H9 (cell line): Measurements from ENCODE around the gene UVRAG. TPM values are rescaled to one million over a fixed set of nuclear protein-coding genes. Genes with fewer than 3 reads are reported as not detected.

Source experiments
- DNase-seq: peaks from one replicate; pipeline ENCODE4 v3.0.0-alpha.2; 2017
- H2AFZ ChIP-seq: one replicate; pipeline ENCODE4 v1.6.1; 2013; ENCODE audit warnings: mild to moderate bottlenecking, low read length, control low read depth, moderate library complexity
- H2AK5ac ChIP-seq: 2 replicates; pipeline ENCODE4 v1.6.1; 2013; ENCODE audit warnings: low read length, control low read depth, mixed read lengths; ENCODE audit not compliant: insufficient read length
- H2BK120ac ChIP-seq: one replicate; pipeline ENCODE4 v1.6.1; 2013; ENCODE audit warnings: low read depth, mild to moderate bottlenecking, low read length, control low read depth, inconsistent platforms; ENCODE audit not compliant: poor library complexity, severe bottlenecking
- H2BK12ac ChIP-seq: 2 replicates; pipeline ENCODE4 v1.6.1; 2013; ENCODE audit warnings: low read length, control low read depth, mixed read lengths, low read depth; ENCODE audit not compliant: insufficient read length
- H2BK15ac ChIP-seq: 2 replicates; pipeline ENCODE4 v1.6.1; 2013; ENCODE audit warnings: low read depth, low read length, control low read depth
- H2BK20ac ChIP-seq: one replicate; pipeline ENCODE4 v1.6.1; 2013; ENCODE audit warnings: low read depth, mild to moderate bottlenecking, low read length, control low read depth, inconsistent platforms; ENCODE audit not compliant: poor library complexity, severe bottlenecking
- H2BK5ac ChIP-seq: 2 replicates; pipeline ENCODE4 v1.6.1; 2013; ENCODE audit warnings: low read length, control low read depth, mixed read lengths; ENCODE audit not compliant: insufficient read length
- H3K14ac ChIP-seq: 2 replicates; pipeline ENCODE4 v1.6.1; 2013; ENCODE audit warnings: low read length, control low read depth; ENCODE audit not compliant: insufficient read depth
- H3K18ac ChIP-seq: 2 replicates; pipeline ENCODE4 v1.6.1; 2013; ENCODE audit warnings: low read depth, mild to moderate bottlenecking, mixed read lengths, low read length, control low read depth; ENCODE audit not compliant: insufficient read length
- H3K23ac ChIP-seq: 2 replicates; pipeline ENCODE4 v1.6.1; 2013; ENCODE audit warnings: low read length, control low read depth, mixed read lengths, low read depth; ENCODE audit not compliant: insufficient read length
- H3K23me2 ChIP-seq: 2 replicates; pipeline ENCODE4 v1.6.1; 2013; ENCODE audit warnings: low read depth, mild to moderate bottlenecking, mixed read lengths, low read length, control low read depth; ENCODE audit not compliant: insufficient read length, poor library complexity, severe bottlenecking
- H3K27ac ChIP-seq: 2 replicates; pipeline ENCODE4 v1.5.1; 2013; ENCODE audit warnings: low read length, control low read depth, mixed read lengths, low read depth; ENCODE audit not compliant: insufficient read length
- H3K27me3 ChIP-seq: 2 replicates; pipeline ENCODE4 v1.6.1; 2013; ENCODE audit warnings: low read length, control low read depth, inconsistent platforms; ENCODE audit not compliant: insufficient read depth
- H3K4ac ChIP-seq: 2 replicates; pipeline ENCODE4 v1.6.1; 2013; ENCODE audit warnings: low read depth, mild to moderate bottlenecking, control low read depth, inconsistent platforms, low read length, moderate library complexity
- H3K4me1 ChIP-seq: 2 replicates; pipeline ENCODE4 v1.6.1; 2013; ENCODE audit warnings: low read length, control low read depth, inconsistent platforms; ENCODE audit not compliant: insufficient read depth
- H3K4me2 ChIP-seq: 2 replicates; pipeline ENCODE4 v1.6.1; 2013; ENCODE audit warnings: low read length, control low read depth, mixed read lengths; ENCODE audit not compliant: insufficient read length, insufficient read depth
- H3K56ac ChIP-seq: 2 replicates; pipeline ENCODE4 v1.6.1; 2013; ENCODE audit warnings: low read depth, mild to moderate bottlenecking, mixed read lengths, low read length, control low read depth; ENCODE audit not compliant: insufficient read length
- H3K79me1 ChIP-seq: 2 replicates; pipeline ENCODE4 v1.6.1; 2013; ENCODE audit warnings: low read depth, mild to moderate bottlenecking, moderate library complexity, low read length, control low read depth, inconsistent platforms; ENCODE audit not compliant: insufficient read depth, poor library complexity, severe bottlenecking
- H3K79me2 ChIP-seq: 2 replicates; pipeline ENCODE4 v1.6.1; 2013; ENCODE audit warnings: low read length, control low read depth, inconsistent platforms; ENCODE audit not compliant: insufficient read depth
- H3K9ac ChIP-seq: 2 replicates; pipeline ENCODE4 v1.6.1; 2013; ENCODE audit warnings: low read length, control low read depth, mixed read lengths; ENCODE audit not compliant: insufficient read length; ENCODE audit errors: extremely low read depth
- H3K9me3 ChIP-seq: one replicate; pipeline ENCODE4 v1.6.1; 2013; ENCODE audit warnings: low read depth, low read length, inconsistent platforms; ENCODE audit not compliant: control insufficient read depth
- H3T11ph ChIP-seq: one replicate; pipeline ENCODE4 v1.6.1; 2013; ENCODE audit warnings: mild to moderate bottlenecking, low read length, control low read depth, inconsistent platforms
- H4K20me1 ChIP-seq: one replicate; pipeline ENCODE4 v1.6.1; 2013; ENCODE audit not compliant: control insufficient read depth, insufficient read length, insufficient read depth
- H4K5ac ChIP-seq: 2 replicates; pipeline ENCODE4 v1.6.1; 2013; ENCODE audit warnings: low read depth, mild to moderate bottlenecking, mixed read lengths, low read length, control low read depth; ENCODE audit not compliant: insufficient read length
- H4K8ac ChIP-seq: replicated peaks from 2 replicates; pipeline ENCODE4 v1.6.1; 2013; ENCODE audit warnings: low read length, control low read depth, mixed read lengths, low read depth; ENCODE audit not compliant: insufficient read length
- H4K91ac ChIP-seq: 2 replicates; pipeline ENCODE4 v1.6.1; 2013; ENCODE audit warnings: low read depth, mild to moderate bottlenecking, moderate library complexity, mixed read lengths, low read length, control low read depth; ENCODE audit not compliant: insufficient read length
- H3K27ac Mint-ChIP-seq, 3 experiments: 2 replicates in 2 of 3; 3 replicates in 1 of 3; pipeline ENCODE4 v1.8.0; 2020 to 2021; ENCODE audit warnings: mixed read lengths in 3 of 3, mild to moderate bottlenecking in 1 of 3, moderate library complexity in 1 of 3
- H3K27me3 Mint-ChIP-seq: 2 replicates; pipeline ENCODE4 v1.8.0; 2021; ENCODE audit warnings: low read depth, mild to moderate bottlenecking, moderate library complexity, mixed read lengths
- H3K36me3 Mint-ChIP-seq, 3 experiments: 2 replicates in 2 of 3; 3 replicates in 1 of 3; pipeline ENCODE4 v1.8.0; 2020 to 2021; ENCODE audit warnings: low read depth in 3 of 3, mixed read lengths in 3 of 3; ENCODE audit not compliant: insufficient read depth in 1 of 3
- H3K4me1 Mint-ChIP-seq, 2 experiments: 2 replicates each; pipeline ENCODE4 v1.8.0; 2020; ENCODE audit warnings: mixed read lengths in 2 of 2
- H3K4me3 Mint-ChIP-seq, 2 experiments: 2 replicates in 1 of 2; 3 replicates in 1 of 2; pipeline ENCODE4 v1.8.0; 2020 to 2021; ENCODE audit warnings: mild to moderate bottlenecking in 2 of 2, mixed read lengths in 2 of 2, moderate library complexity in 1 of 2
- H3K9me3 Mint-ChIP-seq, 2 experiments: 2 replicates in 1 of 2; 3 replicates in 1 of 2; pipeline ENCODE4 v1.8.0; 2020; ENCODE audit warnings: mild to moderate bottlenecking in 2 of 2, mixed read lengths in 2 of 2, moderate library complexity in 1 of 2
- WGBS: extraction: QIAGEN DNeasy Blood & Tissue Kit; methylation state at CpG from one replicate; pipeline ENCODE4 v1.1.7; 2013; ENCODE audit warnings: missing lambda C conversion rate, low lambda C conversion rate, mixed read lengths; ENCODE audit not compliant: insufficient read length; ENCODE audit errors: extremely low coverage; 5-methylcytosine and 5-hydroxymethylcytosine counted together
- total RNA-seq: library from RNA; stranded (reverse); gene quantifications from 2 replicates; pipeline ENCODE4 v1.2.1, GENCODE V29; 2021
- TF ChIP-seq, protein P1 (sequence below): fragments of 200-600 bp; sonication (generic); conservative IDR thresholded peaks from 3 replicates; pipeline ENCODE4 v1.8.0; 2021; ENCODE audit warnings: antibody characterized with exemption, mild to moderate bottlenecking

UVRAG gene
- total RNA-seq, 1 experiment from 2014 or later = 18.5 TPM

DNA sequence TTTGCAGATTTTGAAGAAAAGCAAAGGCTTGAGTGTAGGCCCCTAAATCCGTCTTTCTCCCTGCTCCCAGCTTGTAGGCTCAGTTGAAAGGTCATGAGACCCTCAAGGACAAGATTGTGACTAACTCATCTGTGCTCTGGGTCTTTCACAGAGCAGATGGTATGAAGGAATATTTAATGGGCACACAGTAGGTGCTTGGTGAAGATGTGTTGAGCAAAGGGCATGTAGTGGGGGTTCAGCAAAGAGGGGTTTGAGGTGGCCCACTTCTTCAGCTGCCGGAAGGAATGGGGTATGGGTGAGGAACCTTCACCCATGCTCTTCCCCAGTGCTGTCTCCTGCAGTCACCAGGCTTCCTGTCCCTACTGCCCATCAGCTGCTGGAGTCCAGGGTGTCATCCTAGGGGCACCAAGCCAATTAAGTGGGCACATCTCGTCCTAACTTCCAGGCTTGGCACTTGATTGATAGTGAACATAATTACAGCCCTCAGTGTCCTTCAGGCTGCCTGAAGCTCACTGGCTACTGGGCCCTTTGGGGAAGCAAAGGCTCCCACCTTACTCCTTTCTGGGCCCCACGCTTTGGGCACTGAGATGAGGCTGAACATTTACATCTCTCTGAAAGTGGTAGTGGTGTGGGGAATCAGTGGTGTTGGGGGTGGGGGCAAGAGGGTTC lies 31.5 kb upstream of the UVRAG start:
- Histone ChIP-seq H2BK15ac (no peak overlapping the region), H3K4me1 (no peaks in the 10 kb centered on the region), H3K27me3 (no peaks in the 10 kb centered on the region), H4K20me1 (no peaks in the 10 kb centered on the region), H2BK20ac (no peak overlapping the region), H3K79me2 (no peaks in the 10 kb centered on the region), H3T11ph (no peak overlapping the region), H2AFZ (no peak overlapping the region), H3K23me2 (no peaks in the 10 kb centered on the region), H3K4me2 (no peak overlapping the region), H3K23ac (no peak overlapping the region), H3K9ac (no peak overlapping the region), H3K14ac (no peak overlapping the region), H3K4ac (no peak overlapping the region), H3K27ac (no peak overlapping the region), H2AK5ac (no peak overlapping the region), H3K18ac (no peak overlapping the region), H4K5ac (no peak overlapping the region), H4K91ac (no peak overlapping the region), H4K8ac (no peak overlapping the region), H2BK12ac (no peak overlapping the region), H3K79me1 (no peaks in the 10 kb centered on the region), H3K9me3 (no peaks in the 10 kb centered on the region), H2BK5ac (no peak overlapping the region), H2BK120ac (no peak overlapping the region), H3K56ac (no peak overlapping the region)
- H3K9me3 Mint-ChIP-seq = no peaks in the 10 kb centered on the region
- TF ChIP-seq, protein P1, sequence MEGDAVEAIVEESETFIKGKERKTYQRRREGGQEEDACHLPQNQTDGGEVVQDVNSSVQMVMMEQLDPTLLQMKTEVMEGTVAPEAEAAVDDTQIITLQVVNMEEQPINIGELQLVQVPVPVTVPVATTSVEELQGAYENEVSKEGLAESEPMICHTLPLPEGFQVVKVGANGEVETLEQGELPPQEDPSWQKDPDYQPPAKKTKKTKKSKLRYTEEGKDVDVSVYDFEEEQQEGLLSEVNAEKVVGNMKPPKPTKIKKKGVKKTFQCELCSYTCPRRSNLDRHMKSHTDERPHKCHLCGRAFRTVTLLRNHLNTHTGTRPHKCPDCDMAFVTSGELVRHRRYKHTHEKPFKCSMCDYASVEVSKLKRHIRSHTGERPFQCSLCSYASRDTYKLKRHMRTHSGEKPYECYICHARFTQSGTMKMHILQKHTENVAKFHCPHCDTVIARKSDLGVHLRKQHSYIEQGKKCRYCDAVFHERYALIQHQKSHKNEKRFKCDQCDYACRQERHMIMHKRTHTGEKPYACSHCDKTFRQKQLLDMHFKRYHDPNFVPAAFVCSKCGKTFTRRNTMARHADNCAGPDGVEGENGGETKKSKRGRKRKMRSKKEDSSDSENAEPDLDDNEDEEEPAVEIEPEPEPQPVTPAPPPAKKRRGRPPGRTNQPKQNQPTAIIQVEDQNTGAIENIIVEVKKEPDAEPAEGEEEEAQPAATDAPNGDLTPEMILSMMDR = no peak
- H3K27me3 Mint-ChIP-seq = no peaks in the 10 kb centered on the region; the same call in 1 of the 2 replicates
- H3K27ac Mint-ChIP-seq = no peak overlapping the region
- no peak for DNase-seq
- WGBS = no CpG with 5 or more reads among the region's 4 CpGs
- H3K4me1 Mint-ChIP-seq = peaks cover 0 to 4% of the 10 kb centered on the region in 2 experiments; a peak in 1 of 4 replicates
- no peak overlapping the region for H3K4me3 Mint-ChIP-seq
- H3K36me3 Mint-ChIP-seq = no peaks in the 10 kb centered on the region; a peak in 1 of 7 replicates
